Epithelial cell of proximal tubule (primary cell): ENCODE measurements around the gene KLF3. TPM values are rescaled to one million over a fixed set of nuclear protein-coding genes. Genes with fewer than 3 reads are reported as not detected.

Experiments
- DNase-seq: peaks from one replicate; pipeline ENCODE4 v3.0.0-alpha.2; 2011; ENCODE audit warnings: low read depth
- H3K4me3 ChIP-seq: 2 replicates; pipeline ENCODE4 v1.5.1; 2011; ENCODE audit warnings: low read depth, mild to moderate bottlenecking, low read length
- CTCF ChIP-seq: conservative IDR thresholded peaks from 2 replicates; pipeline ENCODE4 v1.5.1; 2012; ENCODE audit warnings: low read depth, mild to moderate bottlenecking, low read length
- total RNA-seq: library from RNA; depleted of rRNA; stranded (reverse); fragments of >200 nt; gene quantifications from 2 replicates; pipeline ENCODE4 v1.2.3, GENCODE V29; 2015

Gene KLF3
- total RNA-seq, 1 donor from 2014 or later = 28.0 TPM

GRCh38 chr4:38734446-38734845 lies 70.4 kb downstream of the KLF3 start:
- DNase-seq = no peak
- no peak overlapping the region for H3K4me3 ChIP-seq
- TF ChIP-seq CTCF = no peak

- TF ChIP-seq CTCF = no peak
- no peak overlapping the region for H3K4me3 ChIP-seq
- no peak for DNase-seq
Observed at GRCh38 chr4:38734911-38735310, 70.9 kb downstream of the KLF3 start.

DNA sequence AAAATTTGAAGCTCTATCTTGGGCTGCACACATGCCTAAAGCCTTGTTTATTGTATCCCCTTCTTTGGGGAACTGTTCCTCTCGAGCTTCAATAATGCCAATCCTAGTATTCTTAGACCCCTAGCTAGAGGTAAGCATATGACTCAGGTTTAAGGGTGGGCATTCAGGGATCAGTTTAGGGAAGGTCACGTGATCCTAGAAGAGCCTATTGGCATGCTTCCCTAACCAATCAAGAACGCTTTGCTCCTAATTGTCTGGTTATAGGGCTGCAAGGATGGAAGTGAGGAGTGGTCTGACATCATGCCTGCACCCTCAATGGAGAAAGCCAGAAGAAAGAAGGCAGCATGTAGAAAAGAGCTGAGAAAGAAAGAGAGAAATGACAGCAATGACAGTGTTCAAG lies 71.9 kb downstream of the KLF3 start:
- no peak overlapping the region for H3K4me3 ChIP-seq
- no peak for DNase-seq
- no peak for TF ChIP-seq CTCF

GRCh38 chr4:38738940-38739803 lies 75.2 kb downstream of the KLF3 start:
- no peak overlapping the region for H3K4me3 ChIP-seq
- no peak for DNase-seq
- no peak for TF ChIP-seq CTCF

DNA sequence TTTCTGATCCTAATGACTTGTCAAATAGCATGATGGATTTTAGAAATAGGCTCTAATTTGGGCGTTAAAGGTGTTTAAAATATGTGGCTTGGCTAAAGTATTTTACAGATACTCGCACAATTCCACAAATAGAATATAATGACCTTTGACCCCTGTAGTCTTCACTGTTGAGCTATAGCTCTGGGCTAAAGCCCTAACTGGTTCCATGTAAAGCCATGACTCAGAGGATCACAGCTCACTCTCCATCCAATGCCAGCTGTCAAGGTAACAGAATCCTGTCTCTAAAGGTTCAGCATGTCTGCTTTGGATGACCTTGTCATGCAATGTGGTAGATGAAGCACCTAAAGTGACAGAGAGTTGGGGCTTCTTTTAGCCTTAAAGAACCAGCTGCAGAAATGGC lies 76.3 kb downstream of the KLF3 start:
- H3K4me3 ChIP-seq = no peak overlapping the region
- DNase-seq = no peak
- no peak for TF ChIP-seq CTCF

GRCh38 chr4:38743866-38744265 lies 79.9 kb downstream of the KLF3 start:
- H3K4me3 ChIP-seq = no peak overlapping the region
- no peak for TF ChIP-seq CTCF
- DNase-seq = no peak

DNA sequence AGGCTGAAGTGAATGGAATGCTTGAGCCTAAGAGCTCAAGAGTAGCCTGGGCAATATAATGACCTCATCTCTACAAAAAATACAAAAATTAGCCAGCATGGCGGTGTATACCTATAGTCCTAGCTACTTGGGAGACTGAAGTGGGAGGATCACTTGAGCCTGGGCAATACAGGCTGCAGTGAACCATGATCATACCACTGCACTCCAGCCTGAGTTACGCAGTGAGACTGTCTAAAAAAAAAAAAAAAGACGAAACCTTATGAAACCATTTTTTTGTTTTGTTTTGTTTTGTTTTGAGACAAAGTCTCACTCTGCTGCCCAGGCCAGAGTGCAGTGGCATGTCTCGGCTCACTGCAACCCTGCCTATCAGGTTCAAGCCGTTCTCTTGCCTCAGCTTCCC lies 81.9 kb downstream of the KLF3 start:
- DNase-seq = no peak
- H3K4me3 ChIP-seq = no peak overlapping the region
- TF ChIP-seq CTCF = no peak
